ENCODE data around the gene GRB10.

GRB10 gene

DNA sequence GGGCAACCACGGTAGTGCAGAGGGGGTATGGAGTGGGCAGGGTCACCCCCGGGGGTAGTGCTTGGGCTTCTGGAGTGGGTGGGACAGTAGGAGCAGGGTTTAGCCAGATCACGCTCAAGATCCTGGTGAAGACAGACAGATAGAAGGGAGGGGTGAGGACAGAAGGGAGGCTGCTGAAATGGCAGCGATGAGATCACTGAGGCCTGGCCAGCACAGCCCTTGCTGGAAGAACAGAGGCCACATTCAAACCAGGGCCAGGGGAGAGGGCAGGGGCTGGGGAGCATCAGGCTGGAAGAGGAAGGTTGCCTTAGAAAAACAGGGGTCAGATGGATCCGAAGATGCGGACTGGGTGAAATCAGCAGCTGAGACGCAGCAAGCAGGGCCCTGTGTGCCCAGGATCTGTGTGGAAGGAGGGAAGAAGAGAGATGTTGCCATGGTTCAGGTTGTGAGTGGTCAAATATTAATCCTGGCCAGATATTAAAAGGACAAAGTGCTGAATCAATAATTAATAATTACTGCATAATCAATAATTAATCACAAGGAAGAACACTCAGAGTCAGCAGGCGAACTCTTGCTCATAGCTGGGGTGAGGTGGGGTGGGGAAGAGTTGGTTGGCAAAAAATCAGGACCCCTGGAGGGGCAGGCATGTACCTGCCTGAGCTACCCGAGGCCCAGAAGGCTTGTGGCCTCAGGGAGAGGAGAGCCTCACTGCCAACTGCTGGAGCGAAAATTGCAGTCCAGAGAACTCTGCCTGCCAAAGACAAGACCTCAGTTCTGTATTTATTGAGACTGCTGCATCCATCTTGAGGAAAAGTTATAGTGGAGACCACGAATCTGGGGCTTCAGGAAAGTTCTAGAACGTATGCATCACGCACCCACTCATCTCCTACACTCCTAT is 105.7 kb downstream of the GRB10 start:
- Histone ChIP-seq H2BK5ac (ENCODE audit: low read length) (no peak overlapping the region), H2BK12ac (ENCODE audit: low read length) (no peak overlapping the region), H3K4me1 (ENCODE audit: control insufficient read depth in 2 of 2, insufficient read depth in 1 of 2, low read depth in 1 of 2, low read length in 2 of 2) (peaks cover 6 to 16% of the 10 kb centered on the region in 2 donors), H3K79me1 (ENCODE audit: low read depth, low read length) (peaks cover 7% of the 10 kb centered on the region), H2AFZ (ENCODE audit: low read length) (no peak overlapping the region), H2BK120ac (ENCODE audit: low read depth, low read length) (no peak overlapping the region), H3K9me3 (replicated peaks in 1 of 2; ENCODE audit: control insufficient read depth in 2 of 2, insufficient read depth in 1 of 2, low read depth in 1 of 2, low read length in 2 of 2) (peaks cover 0 to 16% of the 10 kb centered on the region in 2 donors), H3K23ac (ENCODE audit: low read depth, low read length, poor library complexity) (no peak overlapping the region), H4K91ac (ENCODE audit: low read depth, low read length, poor library complexity) (no peak overlapping the region), H4K8ac (ENCODE audit: low read depth, low read length) (no peak overlapping the region), H3K9ac (ENCODE audit: low read depth, low read length, poor library complexity) (no peak overlapping the region), H3K4me2 (ENCODE audit: insufficient read depth, low read length, poor library complexity, severe bottlenecking) (no peak overlapping the region), H3K18ac (ENCODE audit: low read length) (no peak overlapping the region), H3K4ac (ENCODE audit: low read length) (no peak overlapping the region), H3K27ac (replicated peaks; ENCODE audit: low read length) (no peak overlapping the region), H2BK15ac (ENCODE audit: low read length) (no peak overlapping the region), H2AK5ac (ENCODE audit: low read depth, low read length) (no peak overlapping the region), H3K14ac (ENCODE audit: low read length) (no peak overlapping the region), H3K36me3 (replicated peaks in 1 of 2; ENCODE audit: control insufficient read depth in 2 of 2, insufficient read depth in 2 of 2, low read length in 2 of 2) (peaks cover 14 to 49% of the 10 kb centered on the region in 2 donors), H3K4me3 (ENCODE audit: low read length in 2 of 2) (no peak overlapping the region), H3K27me3 (ENCODE audit: control insufficient read depth in 3 of 3, insufficient read depth in 3 of 3, low read depth in 1 of 3, low read length in 3 of 3) (no peaks in the 10 kb centered on the region)
- no peak for DNase-seq (ENCODE audit: low spot score)
- WGBS, 2 donors (ENCODE audit: extremely low coverage in 2 of 2, insufficient read length in 2 of 2, insufficient replicate concordance in 1 of 2): no CpG with 5 or more reads among the region's 13 CpGs

- Histone ChIP-seq H2BK15ac (ENCODE audit: low read length) (no peak overlapping the region), H2AFZ (ENCODE audit: low read length) (no peak overlapping the region), H3K4me2 (ENCODE audit: insufficient read depth, low read length, poor library complexity, severe bottlenecking) (no peak overlapping the region), H3K36me3 (replicated peaks in 1 of 2; ENCODE audit: control insufficient read depth in 2 of 2, insufficient read depth in 2 of 2, low read length in 2 of 2) (peaks cover 14 to 52% of the 10 kb centered on the region in 2 donors), H3K4me1 (ENCODE audit: control insufficient read depth in 2 of 2, insufficient read depth in 1 of 2, low read depth in 1 of 2, low read length in 2 of 2) (peaks cover 6 to 16% of the 10 kb centered on the region in 2 donors), H3K18ac (ENCODE audit: low read length) (no peak overlapping the region), H3K27me3 (ENCODE audit: control insufficient read depth in 3 of 3, insufficient read depth in 3 of 3, low read depth in 1 of 3, low read length in 3 of 3) (no peaks in the 10 kb centered on the region), H3K9me3 (replicated peaks in 1 of 2; ENCODE audit: control insufficient read depth in 2 of 2, insufficient read depth in 1 of 2, low read depth in 1 of 2, low read length in 2 of 2) (peaks cover 0 to 25% of the 10 kb centered on the region in 2 donors), H3K4me3 (ENCODE audit: low read length in 2 of 2) (no peak overlapping the region), H3K23ac (ENCODE audit: low read depth, low read length, poor library complexity) (no peak overlapping the region), H3K27ac (replicated peaks; ENCODE audit: low read length) (no peak overlapping the region), H3K9ac (ENCODE audit: low read depth, low read length, poor library complexity) (no peak overlapping the region), H3K79me1 (ENCODE audit: low read depth, low read length) (peaks cover 8% of the 10 kb centered on the region), H3K4ac (ENCODE audit: low read length) (no peak overlapping the region), H2AK5ac (ENCODE audit: low read depth, low read length) (no peak overlapping the region), H2BK12ac (ENCODE audit: low read length) (no peak overlapping the region), H4K91ac (ENCODE audit: low read depth, low read length, poor library complexity) (no peak overlapping the region), H4K8ac (ENCODE audit: low read depth, low read length) (no peak overlapping the region), H2BK5ac (ENCODE audit: low read length) (no peak overlapping the region), H2BK120ac (ENCODE audit: low read depth, low read length) (no peak overlapping the region), H3K14ac (ENCODE audit: low read length) (no peak overlapping the region)
- no peak for DNase-seq (ENCODE audit: low spot score)
- WGBS, 2 donors (ENCODE audit: extremely low coverage in 2 of 2, insufficient read length in 2 of 2, insufficient replicate concordance in 1 of 2): no CpG with 5 or more reads among the region's 5 CpGs
These were observed 106.6 kb downstream of the GRB10 start for GRCh38 chr7:50676079-50676478.

GRCh38 chr7:50674896-50675835 is 107.5 kb downstream of the GRB10 start:
- H3K9ac ChIP-seq (ENCODE audit: low read depth, low read length, poor library complexity): peak overlapping the region; percentile 67
- WGBS, 2 donors (ENCODE audit: extremely low coverage in 2 of 2, insufficient read length in 2 of 2, insufficient replicate concordance in 1 of 2): no CpG with 5 or more reads among the region's 11 CpGs

More at GRCh38 chr7:50674896-50675835, 107.5 kb downstream of the GRB10 start:
- H2AK5ac ChIP-seq (ENCODE audit: low read depth, low read length): no peak overlapping the region
- peak overlapping the region; percentile 60 for H3K14ac ChIP-seq (ENCODE audit: low read length)
- no peak overlapping the region for H3K4me2 ChIP-seq (ENCODE audit: insufficient read depth, low read length, poor library complexity, severe bottlenecking)
- DNase-seq (ENCODE audit: low spot score): no peak
- H3K9me3 ChIP-seq (replicated peaks in 1 of 2; ENCODE audit: control insufficient read depth in 2 of 2, insufficient read depth in 1 of 2, low read depth in 1 of 2, low read length in 2 of 2): peaks cover 0 to 34% of the 10 kb centered on the region in 2 donors
- H3K23ac ChIP-seq (ENCODE audit: low read depth, low read length, poor library complexity): no peak overlapping the region
- H3K4me3 ChIP-seq (ENCODE audit: low read length in 2 of 2): no peak overlapping the region
- H3K79me1 ChIP-seq (ENCODE audit: low read depth, low read length): peaks cover 8% of the 10 kb centered on the region
- H4K8ac ChIP-seq (ENCODE audit: low read depth, low read length): peak overlapping the region; percentile 29
- H4K91ac ChIP-seq (ENCODE audit: low read depth, low read length, poor library complexity): no peak overlapping the region
- H3K36me3 ChIP-seq (replicated peaks in 1 of 2; ENCODE audit: control insufficient read depth in 2 of 2, insufficient read depth in 2 of 2, low read length in 2 of 2): peaks cover 17 to 59% of the 10 kb centered on the region in 2 donors
- H3K4me1 ChIP-seq (ENCODE audit: control insufficient read depth in 2 of 2, insufficient read depth in 1 of 2, low read depth in 1 of 2, low read length in 2 of 2): peaks cover 6 to 16% of the 10 kb centered on the region in 2 donors
- H3K4ac ChIP-seq (ENCODE audit: low read length): no peak overlapping the region
- H2BK5ac ChIP-seq (ENCODE audit: low read length): no peak overlapping the region
- no peak overlapping the region for H2BK15ac ChIP-seq (ENCODE audit: low read length)
- no peak overlapping the region for H2AFZ ChIP-seq (ENCODE audit: low read length)
- H3K27ac ChIP-seq (replicated peaks; ENCODE audit: low read length): no peak overlapping the region
- H2BK12ac ChIP-seq (ENCODE audit: low read length): no peak overlapping the region
- H3K27me3 ChIP-seq (ENCODE audit: control insufficient read depth in 3 of 3, insufficient read depth in 3 of 3, low read depth in 1 of 3, low read length in 3 of 3): no peaks in the 10 kb centered on the region
- peak overlapping the region; percentile 55 for H3K18ac ChIP-seq (ENCODE audit: low read length)
- no peak overlapping the region for H2BK120ac ChIP-seq (ENCODE audit: low read depth, low read length)
